CD4-positive, alpha-beta T cell treated with Interleukin-4 for 1 hour (primary cell): ENCODE results near the gene TTC27.
A peak's percentile ranks its signal among the peaks of the same experiment; 100 is the strongest.
"Not testable (repeated sequence)": the region's sequence is repeated elsewhere in the genome, so short reads cannot be mapped to it uniquely, and the experiment has no call there.

Source experiments
- DNase-seq, 2 donors: peaks; one replicate each; pipeline ENCODE4 v3.0.0-alpha.2; 2020 to 2022

TTC27 gene

GRCh38 chr2:32812316-32812715 lies 184.5 kb downstream of the TTC27 start:
- no peak for DNase-seq

GRCh38 chr2:32820088-32820487 lies 192.2 kb downstream of the TTC27 start:
- DNase-seq, result no peak

- no peak for DNase-seq
Observed at GRCh38 chr2:32820701-32821100, 192.9 kb downstream of the TTC27 start.

- no peak for DNase-seq
Observed at GRCh38 chr2:32824070-32824809, 196.4 kb downstream of the TTC27 start.

GRCh38 chr2:32825291-32825712 lies 197.5 kb downstream of the TTC27 start:
- DNase-seq, result no peak

GRCh38 chr2:32830196-32830595 lies 202.3 kb downstream of the TTC27 start:
- no peak for DNase-seq

- no peak for DNase-seq
Observed at GRCh38 chr2:32832821-32833220, 205.0 kb downstream of the TTC27 start.

GRCh38 chr2:32833709-32834108 lies 205.9 kb downstream of the TTC27 start:
- DNase-seq, result no peak

GRCh38 chr2:32835148-32835547 lies 207.3 kb downstream of the TTC27 start:
- DNase-seq, result no peak

- no peak for DNase-seq
Observed at GRCh38 chr2:32836933-32837332, 209.1 kb downstream of the TTC27 start.

GRCh38 chr2:32838418-32838817 lies 210.6 kb downstream of the TTC27 start:
- DNase-seq, result peak in 1 of 2 donors; percentile 14

- DNase-seq, result no peak
Observed at GRCh38 chr2:32838949-32839348, 211.1 kb downstream of the TTC27 start.

GRCh38 chr2:32841931-32842898 lies 214.4 kb downstream of the TTC27 start:
- DNase-seq, result no peak

- no peak for DNase-seq
Observed at GRCh38 chr2:32843699-32844098, 215.8 kb downstream of the TTC27 start.

GRCh38 chr2:32844253-32844652 lies 216.4 kb downstream of the TTC27 start:
- DNase-seq, result no peak

- DNase-seq, result not testable (repeated sequence)
Observed at GRCh38 chr2:32846274-32846673, 218.4 kb downstream of the TTC27 start.

GRCh38 chr2:32847734-32848133 lies 219.9 kb downstream of the TTC27 start:
- DNase-seq, result no peak

GRCh38 chr2:32849456-32850194 lies 221.8 kb downstream of the TTC27 start:
- no peak for DNase-seq

- no peak for DNase-seq
Observed at GRCh38 chr2:32851777-32852439, 224.1 kb downstream of the TTC27 start.

GRCh38 chr2:32852856-32853255 lies 225.0 kb downstream of the TTC27 start:
- no peak for DNase-seq

- DNase-seq, result no peak
Observed at GRCh38 chr2:32856891-32857290, 229.0 kb downstream of the TTC27 start.

- no peak for DNase-seq
Observed at GRCh38 chr2:32858713-32859112, 230.9 kb downstream of the TTC27 start.

GRCh38 chr2:32860385-32860784 lies 232.5 kb downstream of the TTC27 start:
- DNase-seq, result no peak
